Sigmoid colon (tissue), 7 donors: ENCODE results near the gene FIGNL2. TPM values are rescaled to one million over a fixed set of nuclear protein-coding genes. Genes with fewer than 3 reads are reported as not detected.

Source experiments
- DNase-seq: peaks from one replicate; pipeline ENCODE4 v3.0.0-alpha.2; 2019
- H3K27ac ChIP-seq, 4 donors: fragments of 200-600 bp; sonication (generic); one replicate each; pipeline ENCODE4 v1.5.1; 2016 to 2019; ENCODE audit warnings: mild to moderate bottlenecking in 1 of 4
- H3K27me3 ChIP-seq, 3 donors: fragments of 200-600 bp; sonication (generic); one replicate each; pipeline ENCODE4 v1.5.1; 2019; ENCODE audit warnings: mild to moderate bottlenecking in 1 of 3
- H3K36me3 ChIP-seq, 4 donors: fragments of 200-600 bp; sonication (generic); one replicate each; pipeline ENCODE4 v1.5.1; 2016 to 2019
- H3K4me1 ChIP-seq, 4 donors: fragments of 200-600 bp; sonication (generic); one replicate each; pipeline ENCODE4 v1.5.1; 2017 to 2019
- H3K4me3 ChIP-seq, 4 donors: fragments of 200-600 bp; sonication (generic); one replicate each; pipeline ENCODE4 v1.5.1; 2017 to 2019; ENCODE audit warnings: mild to moderate bottlenecking in 2 of 4, moderate library complexity in 1 of 4
- H3K9me3 ChIP-seq, 4 donors: fragments of 200-600 bp in 3 of 4; sonication (generic) in 3 of 4; one replicate each; pipeline versions ENCODE4 v1.5.1 to v1.6.1; 2013 to 2019
- CTCF ChIP-seq, 4 experiments: fragments of 450-650 bp in 3 of 4; fragments of 200-600 bp in 1 of 4; IDR thresholded peaks; one replicate each; pipeline ENCODE4 v1.5.1; 2016 to 2019; ENCODE audit warnings: antibody characterized with exemption in 4 of 4, mild to moderate bottlenecking in 3 of 4, moderate library complexity in 2 of 4
- EP300 ChIP-seq, 4 donors: sonication (generic); formaldehyde crosslinking; IDR thresholded peaks; one replicate each; pipeline ENCODE4 v1.6.1; 2017; ENCODE audit warnings: antibody characterized with exemption in 4 of 4
- POLR2A ChIP-seq, 2 donors: fragments of 450-650 bp; IDR thresholded peaks; one replicate each; pipeline ENCODE4 v1.6.1; 2016; ENCODE audit warnings: antibody characterized with exemption in 2 of 2, mild to moderate bottlenecking in 2 of 2, moderate library complexity in 2 of 2
- POLR2AphosphoS5 ChIP-seq, 4 donors: sonication (generic); formaldehyde crosslinking; IDR thresholded peaks; one replicate each; pipeline ENCODE4 v1.6.1; 2017; ENCODE audit warnings: antibody characterized with exemption in 4 of 4
- whole genome bisulfite sequencing, 2 donors: extraction: QIAGEN DNeasy Blood & Tissue Kit; methylation state at CpG; one replicate each; pipeline ENCODE4 v1.1.7; 2013; 5-methylcytosine and 5-hydroxymethylcytosine counted together
- intact Hi-C: fragments of 100-400 bp; cut with DNase I; formaldehyde crosslinking; loops from one replicate; pipeline ENCODE4 v1.15.1; 2023
- polyA plus RNA-seq, 3 donors: library from polyadenylated mRNA; stranded (reverse); fragments of 200-250 nt; gene quantifications; one replicate each; pipeline ENCODE4 v1.2.3, GENCODE V29; 2013
- total RNA-seq, 4 donors: library from RNA; depleted of rRNA; stranded (reverse); fragments of >200 nt; gene quantifications; one replicate each; pipeline ENCODE4 v1.1.0, GENCODE V29; 2016
- donor health status: healthy with polysubstance abuse.
- donor health status: Bipolar disorder and iron deficiency.
- donor health status: healthy.

FIGNL2 gene
- total and polyA plus RNA-seq, 7 donors = 0.28 to 0.36 (median 0.36) TPM; not detected in 4

GRCh38 chr12:51871918-51872688 lies 23.6 kb upstream of the FIGNL2 start:
- H3K27me3 ChIP-seq = peaks cover 16 to 44% (median 25%) of the 10 kb centered on the region in 3 donors
- 46 to 72% methylated on average over 17 of the region's 17 CpGs for WGBS, 2 donors
- no peak for TF ChIP-seq POLR2AphosphoS5 (IDR thresholded peaks at IDR 0.05)
- TF ChIP-seq EP300 (IDR thresholded peaks at IDR 0.05) = no peak
- TF ChIP-seq POLR2A (IDR thresholded peaks at IDR 0.05) = no peak
- TF ChIP-seq CTCF (IDR thresholded peaks at IDR 0.05) = no peak
- H3K4me1 ChIP-seq = peaks cover 0 to 11% (median 11%) of the 10 kb centered on the region in 4 donors
- H3K36me3 ChIP-seq = no peaks in the 10 kb centered on the region
- H3K27ac ChIP-seq = no peak overlapping the region
- H3K4me3 ChIP-seq = no peak overlapping the region
- no peaks in the 10 kb centered on the region for H3K9me3 ChIP-seq
- DNase-seq = no peak
- intact Hi-C loops = no loop called here

- no peaks in the 10 kb centered on the region for H3K36me3 ChIP-seq
- H3K27me3 ChIP-seq = peaks cover 16 to 45% (median 25%) of the 10 kb centered on the region in 3 donors
- no peak overlapping the region for H3K27ac ChIP-seq
- intact Hi-C loops = no loop called here
- TF ChIP-seq EP300 (IDR thresholded peaks at IDR 0.05) = no peak
- no peak for TF ChIP-seq POLR2AphosphoS5 (IDR thresholded peaks at IDR 0.05)
- TF ChIP-seq CTCF (IDR thresholded peaks at IDR 0.05) = no peak
- no peak for TF ChIP-seq POLR2A (IDR thresholded peaks at IDR 0.05)
- H3K4me1 ChIP-seq = peaks cover 0 to 11% (median 11%) of the 10 kb centered on the region in 4 donors
- DNase-seq = no peak
- H3K9me3 ChIP-seq = no peaks in the 10 kb centered on the region
- H3K4me3 ChIP-seq = no peak overlapping the region
- WGBS, 2 donors = 68 to 76% methylated on average over 6 of the region's 6 CpGs
Observed at GRCh38 chr12:51871126-51871525, 22.6 kb upstream of the FIGNL2 start.

GRCh38 chr12:51870504-51870903 lies 22.0 kb upstream of the FIGNL2 start:
- intact Hi-C loops = no loop called here
- no peak for DNase-seq
- Histone ChIP-seq H3K4me1 (peaks cover 0 to 11% (median 11%) of the 10 kb centered on the region in 4 donors), H3K4me3 (no peak overlapping the region), H3K27ac (no peak overlapping the region), H3K27me3 (peaks cover 16 to 51% (median 29%) of the 10 kb centered on the region in 3 donors), H3K9me3 (no peaks in the 10 kb centered on the region), H3K36me3 (no peaks in the 10 kb centered on the region)
- WGBS, 2 donors = 61 to 73% methylated on average over 4 of the region's 4 CpGs
- TF ChIP-seq CTCF (IDR thresholded peaks at IDR 0.05) (no peak), POLR2AphosphoS5 (IDR thresholded peaks at IDR 0.05) (no peak), POLR2A (IDR thresholded peaks at IDR 0.05) (no peak), EP300 (IDR thresholded peaks at IDR 0.05) (no peak)

GRCh38 chr12:51869931-51870330 lies 21.4 kb upstream of the FIGNL2 start:
- Histone ChIP-seq H3K4me1 (peaks cover 0 to 13% (median 12%) of the 10 kb centered on the region in 4 donors), H3K27me3 (peaks cover 16 to 57% (median 32%) of the 10 kb centered on the region in 3 donors), H3K27ac (no peak overlapping the region), H3K36me3 (no peaks in the 10 kb centered on the region), H3K4me3 (no peak overlapping the region), H3K9me3 (no peaks in the 10 kb centered on the region)
- no peak for DNase-seq
- WGBS, 2 donors = 54 to 84% methylated on average over 3 of the region's 3 CpGs
- intact Hi-C loops = no loop called here
- TF ChIP-seq EP300 (IDR thresholded peaks at IDR 0.05) (no peak), POLR2A (IDR thresholded peaks at IDR 0.05) (no peak), CTCF (IDR thresholded peaks at IDR 0.05) (no peak), POLR2AphosphoS5 (IDR thresholded peaks at IDR 0.05) (no peak)
